Measurements from ENCODE around the gene ZNF329. TPM values are rescaled to one million over a fixed set of nuclear protein-coding genes. Genes with fewer than 3 reads are reported as not detected.

ZNF329 gene
- total RNA-seq, 6 experiments from 2014 or later: 2.0 to 7.2 (median 2.9) TPM

DNA sequence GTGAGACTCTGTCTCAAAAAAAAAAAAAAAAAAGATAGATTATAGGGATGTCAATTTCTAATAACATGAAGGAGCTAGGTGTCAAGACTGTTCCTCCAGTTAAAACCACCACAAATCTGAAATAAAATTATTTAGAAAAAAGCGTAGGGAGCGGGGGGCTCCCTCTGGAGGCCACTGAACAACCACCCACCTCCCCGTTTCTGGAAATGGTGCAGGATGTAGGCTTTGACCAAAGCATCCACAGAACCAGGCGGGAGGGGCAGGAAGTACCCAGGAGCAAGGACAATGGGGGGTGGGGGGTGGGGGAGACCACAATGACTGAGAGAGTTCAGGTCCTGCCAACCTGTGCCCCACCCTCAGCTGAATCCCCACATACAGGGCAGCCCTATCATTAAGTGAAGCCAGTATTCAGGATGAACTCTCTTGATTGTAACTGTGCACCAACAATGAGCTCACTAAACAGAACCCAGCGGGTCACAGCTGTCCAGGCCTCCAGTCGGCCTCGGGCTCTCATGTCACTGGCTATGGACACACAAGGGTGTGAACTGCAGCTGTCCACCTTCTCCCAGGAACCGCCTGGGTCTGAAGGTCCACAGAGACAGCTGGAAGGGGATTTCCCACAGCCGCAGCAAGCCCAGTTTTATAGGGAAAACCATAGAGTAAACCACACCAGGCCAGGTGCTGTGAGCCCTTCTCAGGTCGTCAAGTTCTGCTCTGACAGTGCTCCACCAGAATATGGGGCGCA is 59.2 kb downstream of the ZNF329 start:
- no peaks in the 10 kb centered on the region for H3K36me3 ChIP-seq
- no peak overlapping the region for H3K27ac ChIP-seq
- no peak for TF ChIP-seq POLR2A (IDR thresholded peaks at IDR 0.05)
- TF ChIP-seq, protein P1, sequence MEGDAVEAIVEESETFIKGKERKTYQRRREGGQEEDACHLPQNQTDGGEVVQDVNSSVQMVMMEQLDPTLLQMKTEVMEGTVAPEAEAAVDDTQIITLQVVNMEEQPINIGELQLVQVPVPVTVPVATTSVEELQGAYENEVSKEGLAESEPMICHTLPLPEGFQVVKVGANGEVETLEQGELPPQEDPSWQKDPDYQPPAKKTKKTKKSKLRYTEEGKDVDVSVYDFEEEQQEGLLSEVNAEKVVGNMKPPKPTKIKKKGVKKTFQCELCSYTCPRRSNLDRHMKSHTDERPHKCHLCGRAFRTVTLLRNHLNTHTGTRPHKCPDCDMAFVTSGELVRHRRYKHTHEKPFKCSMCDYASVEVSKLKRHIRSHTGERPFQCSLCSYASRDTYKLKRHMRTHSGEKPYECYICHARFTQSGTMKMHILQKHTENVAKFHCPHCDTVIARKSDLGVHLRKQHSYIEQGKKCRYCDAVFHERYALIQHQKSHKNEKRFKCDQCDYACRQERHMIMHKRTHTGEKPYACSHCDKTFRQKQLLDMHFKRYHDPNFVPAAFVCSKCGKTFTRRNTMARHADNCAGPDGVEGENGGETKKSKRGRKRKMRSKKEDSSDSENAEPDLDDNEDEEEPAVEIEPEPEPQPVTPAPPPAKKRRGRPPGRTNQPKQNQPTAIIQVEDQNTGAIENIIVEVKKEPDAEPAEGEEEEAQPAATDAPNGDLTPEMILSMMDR (IDR thresholded peaks at IDR 0.05): no peak
- H3K4me1 ChIP-seq: no peaks in the 10 kb centered on the region
- no peak overlapping the region for H3K4me3 ChIP-seq
- intact Hi-C loops (cut with DNase I): no loop called here
- ATAC-seq: no peak
- DNase-seq: no peak
- WGBS (ENCODE audit: insufficient coverage, low coverage, low lambda C conversion rate, missing lambda C conversion rate): 79% methylated on average over 7 of the region's 11 CpGs
- peaks cover 0 to 3% (median 0%) of the 10 kb centered on the region in 4 donors for H3K9me3 ChIP-seq
- H3K27me3 ChIP-seq: no peaks in the 10 kb centered on the region

DNA sequence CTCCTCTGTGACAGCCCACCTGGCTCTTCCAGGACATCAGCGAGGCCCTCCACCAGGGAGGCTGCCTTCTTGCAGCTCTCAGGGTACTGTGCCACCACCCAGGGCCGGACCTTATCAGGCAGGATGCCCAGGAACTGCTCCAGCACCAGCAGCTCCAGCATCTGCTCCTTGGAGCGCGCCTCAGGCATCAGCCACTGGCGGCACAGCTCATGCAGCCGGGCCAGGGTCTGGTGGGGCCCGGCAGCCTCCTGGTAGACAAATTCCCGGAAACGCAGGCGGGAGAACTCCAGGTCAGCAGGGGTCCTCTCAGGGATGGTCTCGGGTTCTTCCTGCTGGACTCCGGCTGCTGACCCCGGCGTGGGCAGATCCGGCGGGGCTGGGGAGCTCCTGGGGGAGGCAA is 60.7 kb downstream of the ZNF329 start:
- no peak for DNase-seq
- H3K36me3 ChIP-seq: no peaks in the 10 kb centered on the region
- H3K4me3 ChIP-seq: no peak overlapping the region
- no peak for TF ChIP-seq POLR2A (IDR thresholded peaks at IDR 0.05)
- TF ChIP-seq, protein P1 (IDR thresholded peaks at IDR 0.05): no peak
- H3K9me3 ChIP-seq: peaks cover 0 to 3% (median 0%) of the 10 kb centered on the region in 4 donors
- no peak overlapping the region for H3K27ac ChIP-seq
- intact Hi-C loops (cut with DNase I): no loop called here
- H3K27me3 ChIP-seq: no peaks in the 10 kb centered on the region
- WGBS (ENCODE audit: insufficient coverage, low coverage, low lambda C conversion rate, missing lambda C conversion rate): 89% methylated on average over 6 of the region's 16 CpGs
- H3K4me1 ChIP-seq: no peaks in the 10 kb centered on the region
- no peak for ATAC-seq

DNA sequence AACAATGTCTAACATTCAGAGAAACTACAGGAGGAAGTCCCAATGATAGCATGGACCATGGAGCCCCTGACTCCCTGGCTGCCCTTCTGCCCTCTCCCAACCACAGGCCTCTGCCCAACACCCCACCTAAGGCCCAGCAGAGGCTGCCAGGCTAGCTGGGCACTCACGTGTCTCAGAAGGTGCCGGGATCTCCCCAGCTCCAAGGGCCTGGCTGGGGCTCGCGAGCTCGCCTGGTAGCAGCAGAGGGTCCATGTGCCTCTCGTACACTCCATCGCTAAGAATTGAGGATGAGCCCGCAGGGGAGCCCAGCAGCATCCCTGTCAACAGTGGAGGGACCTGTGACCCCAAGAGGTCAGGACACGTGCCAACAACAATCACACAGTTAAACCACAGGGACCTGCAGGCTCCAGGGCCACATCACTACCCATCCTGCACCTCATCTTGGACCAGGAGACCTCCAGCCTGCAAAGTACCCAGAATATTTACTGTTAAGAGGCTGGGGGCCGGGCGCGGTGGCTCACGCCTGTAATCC is 62.0 kb downstream of the ZNF329 start:
- no peak for DNase-seq

DNA sequence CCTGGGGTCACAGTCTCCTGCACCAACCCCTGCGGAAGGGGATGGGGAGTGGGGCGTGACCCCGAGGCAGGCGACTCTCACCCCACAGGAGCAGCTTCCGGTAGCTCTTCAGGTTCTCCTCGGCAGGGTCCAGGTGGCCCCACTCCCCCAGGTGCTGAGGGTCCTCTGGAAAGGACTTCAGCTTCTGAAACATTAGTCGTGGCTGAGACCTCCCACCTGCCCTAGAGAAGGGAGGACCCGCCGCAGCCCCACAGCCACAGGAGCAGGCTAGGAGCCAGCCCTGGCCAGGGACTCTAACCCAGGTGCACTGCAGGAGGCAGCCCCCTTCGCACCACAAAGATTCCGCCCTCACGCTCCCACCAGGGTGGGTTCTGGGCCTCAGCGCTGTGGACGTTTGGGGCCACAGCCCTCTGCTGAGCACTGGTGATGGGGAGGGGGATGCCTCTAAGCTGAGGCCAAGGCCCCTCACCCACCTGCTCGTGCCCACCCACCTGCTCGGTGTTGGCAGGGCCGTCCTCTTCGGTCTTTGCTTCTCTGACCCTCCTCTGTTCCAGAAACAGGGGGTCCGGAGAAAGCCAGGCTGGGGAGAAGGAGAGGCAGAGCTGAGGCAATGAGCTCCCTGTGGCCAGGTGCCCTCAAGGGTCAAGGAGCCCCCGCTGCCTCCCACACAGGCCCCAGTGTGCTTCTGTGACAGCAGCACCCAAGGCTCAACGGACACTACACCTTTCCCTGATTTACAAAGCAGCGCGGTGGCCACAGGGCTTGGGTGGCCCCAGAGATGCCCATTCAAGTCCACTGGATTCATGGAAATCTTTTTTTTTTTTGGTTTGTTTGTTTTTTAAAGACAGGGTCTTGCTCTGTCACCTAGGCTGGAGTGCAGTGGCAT is 63.5 kb downstream of the ZNF329 start:
- H3K9me3 ChIP-seq: peaks cover 0 to 3% (median 0%) of the 10 kb centered on the region in 4 donors
- no CpG with 5 or more reads among the region's 23 CpGs for WGBS (ENCODE audit: insufficient coverage, low coverage, low lambda C conversion rate, missing lambda C conversion rate)
- DNase-seq (no peak), ATAC-seq (no peak)
- no peak overlapping the region for H3K4me3 ChIP-seq
- H3K27me3 ChIP-seq: no peaks in the 10 kb centered on the region
- intact Hi-C loops (cut with DNase I): no loop called here
- TF ChIP-seq, protein P1 (IDR thresholded peaks at IDR 0.05): no peak
- no peak for TF ChIP-seq POLR2A (IDR thresholded peaks at IDR 0.05)
- no peaks in the 10 kb centered on the region for H3K4me1 ChIP-seq
- H3K36me3 ChIP-seq: peaks cover 0 to 3% (median 0%) of the 10 kb centered on the region in 4 donors
- H3K27ac ChIP-seq: no peak overlapping the region

More for the DNA sequence above, 62.0 kb downstream of the ZNF329 start:
- H3K27me3 ChIP-seq: no peaks in the 10 kb centered on the region
- WGBS (ENCODE audit: insufficient coverage, low coverage, low lambda C conversion rate, missing lambda C conversion rate): no CpG with 5 or more reads among the region's 13 CpGs
- H3K27ac ChIP-seq: no peak overlapping the region
- intact Hi-C loops (cut with DNase I): no loop called here
- TF ChIP-seq, protein P1 (IDR thresholded peaks at IDR 0.05): no peak
- TF ChIP-seq POLR2A (IDR thresholded peaks at IDR 0.05): no peak
- H3K9me3 ChIP-seq: peaks cover 0 to 3% (median 0%) of the 10 kb centered on the region in 4 donors
- no peak overlapping the region for H3K4me3 ChIP-seq
- H3K36me3 ChIP-seq: peaks cover 0 to 3% (median 0%) of the 10 kb centered on the region in 4 donors
- no peak for ATAC-seq
- H3K4me1 ChIP-seq: no peaks in the 10 kb centered on the region

Measured in right lobe of liver (tissue), 6 donors.